Mesothelial cell of epicardium (in vitro differentiated cells): ENCODE data around the gene UGT1A6. TPM values are rescaled to one million over a fixed set of nuclear protein-coding genes. Genes with fewer than 3 reads are reported as not detected.
"Not testable (repeated sequence)": the region's sequence is repeated elsewhere in the genome, so short reads cannot be mapped to it uniquely, and the experiment has no call there.

Source experiments
- DNase-seq, 2 experiments: peaks; one replicate each; pipeline ENCODE4 v3.0.0; 2021; ENCODE audit warnings: low spot score in 2 of 2; ENCODE audit not compliant: unreplicated experiment in 2 of 2
- H3K27ac Mint-ChIP-seq: 2 replicates; pipeline ENCODE4 v1.8.0; 2021; ENCODE audit warnings: mixed read lengths
- H3K27me3 Mint-ChIP-seq: 2 replicates; pipeline ENCODE4 v1.8.0; 2021; ENCODE audit warnings: low read depth, mixed read lengths
- H3K36me3 Mint-ChIP-seq: 2 replicates; pipeline ENCODE4 v1.8.0; 2021; ENCODE audit warnings: mixed read lengths
- H3K4me1 Mint-ChIP-seq: 2 replicates; pipeline ENCODE4 v1.8.0; 2021; ENCODE audit warnings: mixed read lengths
- H3K4me3 Mint-ChIP-seq: 2 replicates; pipeline ENCODE4 v1.8.0; 2021; ENCODE audit warnings: mild to moderate bottlenecking, moderate library complexity, mixed read lengths
- H3K9me3 Mint-ChIP-seq: 2 replicates; pipeline ENCODE4 v1.8.0; 2021; ENCODE audit warnings: mixed read lengths
- total RNA-seq: library from RNA; stranded (reverse); gene quantifications from 3 replicates; pipeline ENCODE4 v1.2.1, GENCODE V29; 2021
- TF ChIP-seq, protein P1 (sequence below): fragments of 200-600 bp; sonication (generic); IDR thresholded peaks from one replicate; pipeline ENCODE4 v1.5.0; 2021; ENCODE audit warnings: antibody characterized with exemption; ENCODE audit not compliant: unreplicated experiment

UGT1A6 gene
- total RNA-seq, 1 donor from 2014 or later: not detected

DNA sequence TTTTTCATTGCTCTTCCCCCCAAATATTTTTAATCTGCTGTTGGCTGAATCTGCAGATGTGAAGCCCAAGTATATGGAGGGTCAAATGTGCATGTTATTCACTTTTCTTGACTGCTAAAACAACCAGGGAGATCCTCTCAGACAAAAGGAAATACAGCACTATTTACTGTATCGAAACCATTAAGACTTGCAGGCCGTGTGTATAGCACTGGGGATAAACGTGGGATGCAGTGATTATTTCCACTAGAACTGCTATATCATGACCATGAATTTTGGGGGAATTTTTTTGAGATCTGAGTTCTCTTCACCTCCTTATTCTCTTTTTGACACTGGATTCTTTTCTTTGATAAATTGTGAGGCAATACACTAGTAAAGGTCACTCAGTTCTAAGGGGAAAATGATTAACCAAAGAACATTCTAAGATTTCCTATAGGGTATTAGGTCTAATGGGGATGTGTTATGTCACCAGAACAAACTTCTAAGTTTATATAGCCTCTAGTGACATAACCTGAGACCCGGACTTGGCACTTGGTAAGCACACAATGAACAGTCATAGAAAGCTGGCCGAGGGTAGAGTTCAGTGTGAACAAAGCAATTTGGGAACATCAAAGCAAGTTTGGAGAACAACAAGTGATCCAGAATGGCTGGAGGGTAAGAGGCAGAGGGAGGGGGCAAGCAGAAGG lies 52.5 kb downstream of the UGT1A6 start:
- Mint-ChIP-seq H3K27me3 (peaks cover 16% of the 10 kb centered on the region), H3K4me1 (no peaks in the 10 kb centered on the region), H3K4me3 (no peak overlapping the region), H3K9me3 (peaks cover 27% of the 10 kb centered on the region), H3K36me3 (no peaks in the 10 kb centered on the region), H3K27ac (no peak overlapping the region)
- TF ChIP-seq, protein P1, sequence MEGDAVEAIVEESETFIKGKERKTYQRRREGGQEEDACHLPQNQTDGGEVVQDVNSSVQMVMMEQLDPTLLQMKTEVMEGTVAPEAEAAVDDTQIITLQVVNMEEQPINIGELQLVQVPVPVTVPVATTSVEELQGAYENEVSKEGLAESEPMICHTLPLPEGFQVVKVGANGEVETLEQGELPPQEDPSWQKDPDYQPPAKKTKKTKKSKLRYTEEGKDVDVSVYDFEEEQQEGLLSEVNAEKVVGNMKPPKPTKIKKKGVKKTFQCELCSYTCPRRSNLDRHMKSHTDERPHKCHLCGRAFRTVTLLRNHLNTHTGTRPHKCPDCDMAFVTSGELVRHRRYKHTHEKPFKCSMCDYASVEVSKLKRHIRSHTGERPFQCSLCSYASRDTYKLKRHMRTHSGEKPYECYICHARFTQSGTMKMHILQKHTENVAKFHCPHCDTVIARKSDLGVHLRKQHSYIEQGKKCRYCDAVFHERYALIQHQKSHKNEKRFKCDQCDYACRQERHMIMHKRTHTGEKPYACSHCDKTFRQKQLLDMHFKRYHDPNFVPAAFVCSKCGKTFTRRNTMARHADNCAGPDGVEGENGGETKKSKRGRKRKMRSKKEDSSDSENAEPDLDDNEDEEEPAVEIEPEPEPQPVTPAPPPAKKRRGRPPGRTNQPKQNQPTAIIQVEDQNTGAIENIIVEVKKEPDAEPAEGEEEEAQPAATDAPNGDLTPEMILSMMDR: no peak
- DNase-seq: no peak

DNA sequence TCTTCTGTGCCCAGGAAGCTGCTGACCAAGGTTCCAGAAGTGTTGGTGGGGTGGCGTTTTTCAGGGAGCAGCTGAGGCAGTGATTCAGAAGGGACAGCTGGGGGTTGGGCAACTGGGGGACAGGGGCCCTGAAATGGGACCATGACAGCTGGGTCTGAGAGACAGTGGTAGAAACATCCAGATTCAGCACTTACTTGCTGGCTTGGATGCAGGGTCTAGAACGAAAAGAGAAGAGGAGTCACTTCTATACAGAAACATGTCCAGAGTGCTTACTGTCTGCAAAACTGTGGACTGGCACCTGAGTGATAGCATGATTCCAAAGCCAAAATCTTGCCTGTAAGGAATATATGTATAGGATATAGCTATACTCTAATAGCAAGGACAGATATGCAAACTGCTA lies 53.1 kb downstream of the UGT1A6 start:
- H3K36me3 Mint-ChIP-seq, H3K27ac Mint-ChIP-seq, DNase-seq, H3K4me3 Mint-ChIP-seq, H3K4me1 Mint-ChIP-seq: not testable (repeated sequence)
- peaks cover 14% of the 10 kb centered on the region for H3K27me3 Mint-ChIP-seq
- peaks cover 30% of the 10 kb centered on the region for H3K9me3 Mint-ChIP-seq

DNA sequence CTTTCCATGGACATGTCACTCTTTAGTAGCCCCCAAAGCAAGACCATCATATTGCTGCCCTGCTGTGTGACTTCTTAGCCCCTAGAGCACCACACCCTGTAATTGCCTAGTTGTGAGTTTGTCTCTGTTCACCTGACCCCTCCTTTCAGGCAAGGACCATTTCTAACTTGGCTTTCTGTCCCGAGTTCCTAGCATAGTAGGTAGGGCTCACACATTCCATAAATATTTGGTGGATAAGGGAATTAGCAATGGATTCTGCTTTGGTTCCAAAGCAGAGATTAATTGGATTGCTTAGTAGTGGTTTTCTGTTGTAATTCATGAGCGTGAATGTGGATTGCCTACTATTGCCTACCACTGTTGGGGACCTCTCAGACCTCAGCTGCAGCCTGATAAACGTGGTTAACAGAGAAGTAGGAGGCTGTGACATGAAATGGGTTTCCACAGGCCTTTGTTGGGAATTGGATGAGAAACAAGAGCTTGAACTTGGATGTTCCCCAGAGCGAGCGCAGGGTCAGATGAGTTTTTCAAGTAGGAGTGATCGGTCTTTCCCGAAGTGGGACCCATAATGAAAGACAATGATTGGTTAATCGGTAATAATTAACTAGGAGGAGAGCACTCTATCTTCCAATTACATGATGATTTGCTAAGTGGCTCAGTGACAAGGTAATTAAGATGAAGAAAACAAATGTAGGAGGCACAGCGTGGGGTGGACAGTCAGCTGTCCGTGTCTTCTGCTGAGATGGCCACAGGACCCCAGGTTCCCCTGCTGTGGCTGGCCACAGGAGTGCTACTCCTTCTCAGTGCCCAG lies 54.0 kb downstream of the UGT1A6 start:
- Mint-ChIP-seq H3K36me3 (no peaks in the 10 kb centered on the region), H3K9me3 (peaks cover 38% of the 10 kb centered on the region), H3K27me3 (peaks cover 8% of the 10 kb centered on the region), H3K4me1 (no peaks in the 10 kb centered on the region), H3K27ac (no peak overlapping the region), H3K4me3 (no peak overlapping the region)
- no peak for DNase-seq
- TF ChIP-seq, protein P1: no peak

DNA sequence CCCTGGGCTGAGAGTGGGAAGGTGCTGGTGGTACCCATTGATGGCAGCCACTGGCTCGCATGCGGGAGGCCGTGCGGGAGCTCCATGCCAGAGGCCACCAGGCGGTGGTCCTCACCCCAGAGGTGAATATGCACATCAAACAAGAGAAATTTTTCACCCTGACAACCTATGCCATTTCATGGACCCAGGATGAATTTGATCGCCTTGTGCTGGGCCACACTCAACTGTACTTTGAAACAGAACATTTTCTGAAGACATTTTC lies 54.5 kb downstream of the UGT1A6 start:
- DNase-seq: no peak
- Mint-ChIP-seq H3K4me3 (no peak overlapping the region), H3K27ac (no peak overlapping the region), H3K27me3 (peaks cover 5% of the 10 kb centered on the region), H3K9me3 (peaks cover 42% of the 10 kb centered on the region), H3K4me1 (no peaks in the 10 kb centered on the region), H3K36me3 (no peaks in the 10 kb centered on the region)
- TF ChIP-seq, protein P1: no peak

DNA sequence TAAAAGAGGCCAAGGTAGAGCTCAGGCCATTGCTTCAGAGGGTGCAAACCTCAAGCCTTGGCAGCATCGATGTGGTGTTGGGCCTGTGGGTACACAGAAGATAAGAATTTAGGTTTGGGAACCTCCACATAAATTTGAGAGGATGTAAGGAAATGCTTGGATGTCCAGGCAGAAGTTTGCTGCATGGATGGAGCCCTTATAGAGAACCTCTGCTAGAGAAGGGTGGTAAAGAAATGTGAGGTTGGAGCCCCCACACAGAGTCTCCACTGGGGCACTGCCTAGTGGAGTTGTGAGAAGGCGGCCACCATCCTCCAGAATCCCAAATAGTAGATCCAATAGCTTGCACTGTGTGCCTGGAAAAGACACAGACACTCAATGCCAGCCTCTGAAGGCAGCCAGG lies 58.0 kb downstream of the UGT1A6 start:
- not testable (repeated sequence) for H3K4me3 Mint-ChIP-seq, DNase-seq, H3K36me3 Mint-ChIP-seq, H3K27ac Mint-ChIP-seq, H3K27me3 Mint-ChIP-seq, H3K4me1 Mint-ChIP-seq
- H3K9me3 Mint-ChIP-seq: peaks cover 47% of the 10 kb centered on the region

DNA sequence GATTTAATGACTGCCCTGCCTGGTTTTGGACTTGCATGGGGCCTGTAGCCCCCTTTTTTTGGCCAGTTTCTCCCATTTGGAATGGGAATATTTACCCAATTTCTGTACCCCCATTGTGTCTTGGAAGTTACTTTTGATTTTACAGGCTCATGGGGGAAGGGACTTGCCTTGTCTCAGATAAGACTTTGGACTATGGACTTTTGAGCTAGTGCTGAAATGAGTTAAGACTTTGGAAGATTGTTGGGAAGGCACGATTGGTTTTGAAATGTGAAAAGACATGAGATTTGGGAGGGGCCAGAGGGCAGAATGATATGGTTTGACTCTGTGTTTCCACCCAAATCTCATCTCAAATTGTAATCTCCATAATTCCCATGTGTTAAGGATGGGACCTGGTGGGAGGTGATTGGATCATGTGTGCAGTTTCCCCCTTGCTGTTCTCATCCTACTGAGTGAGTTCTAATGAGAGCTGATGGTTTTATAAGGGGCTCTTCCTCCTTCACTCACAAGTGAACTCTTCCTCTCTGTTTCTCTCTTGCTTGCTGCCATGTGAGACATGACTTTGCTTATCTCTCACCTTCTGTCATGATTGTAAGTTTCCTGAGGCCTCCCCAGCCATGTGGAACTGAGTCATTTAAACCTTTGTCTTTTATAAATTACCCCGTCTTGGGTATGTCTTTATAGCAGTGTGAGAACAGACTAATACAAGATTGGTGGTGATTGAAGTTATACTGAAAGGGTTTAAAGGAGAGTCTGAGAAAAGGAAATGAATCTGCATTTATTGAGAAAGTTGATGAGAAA lies 58.7 kb downstream of the UGT1A6 start:
- peaks cover 47% of the 10 kb centered on the region for H3K9me3 Mint-ChIP-seq
- not testable (repeated sequence) for H3K27ac Mint-ChIP-seq, H3K36me3 Mint-ChIP-seq, H3K4me1 Mint-ChIP-seq, H3K4me3 Mint-ChIP-seq, H3K27me3 Mint-ChIP-seq, DNase-seq
